Middle frontal gyrus (tissue), 1 donor: ENCODE data around the gene SGSH.

Experiments used
- DNase-seq: peaks from one replicate; pipeline ENCODE4 v3.0.0-alpha.2; 2015; ENCODE audit warnings: low spot score; ENCODE audit errors: extremely low spot score

Gene SGSH

DNA sequence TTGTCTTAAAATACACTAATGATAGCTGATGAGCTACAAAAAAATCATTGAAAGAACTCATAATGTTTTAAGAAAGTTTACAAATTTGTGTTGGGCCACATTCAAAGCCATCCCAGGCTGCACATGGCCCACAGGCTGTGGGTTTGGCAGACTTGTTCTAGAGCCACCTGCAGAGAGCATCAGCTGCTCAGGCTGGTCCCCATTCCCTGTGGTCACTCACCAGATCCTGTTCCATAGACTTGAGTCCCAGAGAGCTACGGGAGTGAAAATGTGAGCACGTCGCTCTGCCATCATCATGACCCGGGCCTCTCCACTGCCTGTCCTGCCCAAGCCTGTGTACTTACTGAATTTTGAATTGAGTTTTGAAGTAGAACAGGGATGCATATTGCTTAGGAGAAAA, 7.0 kb upstream of the SGSH start:
- no peak for DNase-seq

GRCh38 chr17:80225230-80225629, 5.1 kb upstream of the SGSH start:
- no peak for DNase-seq

- DNase-seq: no peak
Observed at GRCh38 chr17:80224683-80225082, 4.5 kb upstream of the SGSH start.

GRCh38 chr17:80223838-80224497, 3.8 kb upstream of the SGSH start:
- no peak for DNase-seq

DNA sequence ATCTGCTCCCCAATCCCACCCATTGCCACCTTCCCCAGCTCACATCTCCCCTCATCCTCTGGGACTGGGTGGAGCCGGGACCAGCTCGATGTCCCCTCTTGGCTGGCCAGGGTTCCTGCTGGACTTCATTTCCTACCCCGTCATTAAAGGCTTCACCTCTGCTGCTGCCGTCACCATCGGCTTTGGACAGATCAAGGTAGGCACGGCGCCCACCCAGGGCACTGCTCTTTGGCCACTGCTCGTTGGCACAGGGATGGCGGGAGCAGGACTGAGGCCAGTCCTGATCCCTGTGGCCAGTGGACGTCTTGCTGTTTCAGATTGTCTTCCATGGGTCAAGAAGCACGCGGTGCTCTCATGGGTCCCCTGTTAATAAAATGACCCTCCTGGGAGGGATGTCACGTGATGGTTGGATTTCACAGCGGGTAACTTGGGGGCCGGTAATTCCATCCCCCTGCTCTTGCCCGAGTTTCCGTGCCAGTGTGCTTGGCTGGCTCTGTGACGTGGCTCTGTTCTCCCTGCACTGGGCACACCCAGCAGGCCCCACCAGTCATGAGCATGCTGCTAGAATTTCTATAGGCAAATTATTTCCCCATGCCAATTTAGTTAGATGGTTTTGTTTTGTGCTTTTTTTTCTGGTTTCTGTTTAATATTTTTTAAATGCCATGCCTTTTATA, 3.1 kb upstream of the SGSH start:
- no peak for DNase-seq

DNA sequence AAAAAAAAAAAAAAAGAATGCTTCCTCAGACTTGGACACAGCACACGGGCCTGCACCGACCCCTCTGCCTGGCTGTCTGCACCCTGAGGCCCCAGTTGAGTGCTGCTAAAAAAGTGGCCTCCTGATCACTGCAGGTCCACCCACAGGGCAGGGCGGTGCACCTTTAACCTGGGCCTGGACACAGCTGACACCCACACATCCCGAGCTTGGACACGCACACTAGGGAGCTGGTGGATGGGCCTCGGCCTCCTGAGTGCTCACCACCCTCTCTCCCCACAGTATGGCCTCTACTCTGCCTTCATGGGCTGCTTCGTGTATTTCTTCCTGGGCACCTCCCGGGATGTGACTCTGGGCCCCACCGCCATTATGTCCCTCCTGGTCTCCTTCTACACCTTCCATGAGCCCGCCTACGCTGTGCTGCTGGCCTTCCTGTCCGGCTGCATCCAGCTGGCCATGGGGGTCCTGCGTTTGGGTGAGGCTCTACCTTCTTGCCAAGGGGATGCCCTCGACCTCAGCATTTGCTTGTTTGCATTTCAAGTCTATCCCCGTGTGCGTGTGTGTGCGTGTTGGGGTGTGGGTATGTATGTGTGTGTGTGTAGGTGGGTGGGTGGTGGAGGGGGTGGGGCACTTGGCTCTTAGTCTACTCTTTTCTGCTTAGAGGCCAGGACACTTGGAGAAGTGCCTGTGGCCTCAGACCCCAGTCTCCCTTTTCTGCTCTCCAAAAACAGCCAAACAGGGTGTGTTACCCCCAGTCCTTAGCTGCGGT, 2.4 kb upstream of the SGSH start:
- DNase-seq: no peak

GRCh38 chr17:80221351-80222105, 1.4 kb upstream of the SGSH start:
- no peak for DNase-seq

- DNase-seq: no peak
Observed at GRCh38 chr17:80220736-80221215, 643 bp upstream of the SGSH start.

DNA sequence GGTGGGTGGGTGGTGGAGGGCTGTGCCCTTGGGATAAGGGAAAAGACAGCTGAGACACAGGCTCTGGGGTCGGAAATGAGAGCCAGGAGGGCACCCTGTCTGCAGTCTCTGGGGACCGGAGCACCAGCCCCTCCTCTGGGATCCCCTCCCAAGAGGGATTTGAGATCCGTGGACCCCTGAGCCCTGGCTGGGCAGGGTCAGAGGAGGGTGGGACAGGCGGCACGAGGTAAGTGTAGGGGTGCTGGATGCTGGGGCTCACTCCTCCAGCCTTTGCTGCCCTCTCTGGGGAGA, 425 bp downstream of the SGSH start:
- DNase-seq: no peak

DNA sequence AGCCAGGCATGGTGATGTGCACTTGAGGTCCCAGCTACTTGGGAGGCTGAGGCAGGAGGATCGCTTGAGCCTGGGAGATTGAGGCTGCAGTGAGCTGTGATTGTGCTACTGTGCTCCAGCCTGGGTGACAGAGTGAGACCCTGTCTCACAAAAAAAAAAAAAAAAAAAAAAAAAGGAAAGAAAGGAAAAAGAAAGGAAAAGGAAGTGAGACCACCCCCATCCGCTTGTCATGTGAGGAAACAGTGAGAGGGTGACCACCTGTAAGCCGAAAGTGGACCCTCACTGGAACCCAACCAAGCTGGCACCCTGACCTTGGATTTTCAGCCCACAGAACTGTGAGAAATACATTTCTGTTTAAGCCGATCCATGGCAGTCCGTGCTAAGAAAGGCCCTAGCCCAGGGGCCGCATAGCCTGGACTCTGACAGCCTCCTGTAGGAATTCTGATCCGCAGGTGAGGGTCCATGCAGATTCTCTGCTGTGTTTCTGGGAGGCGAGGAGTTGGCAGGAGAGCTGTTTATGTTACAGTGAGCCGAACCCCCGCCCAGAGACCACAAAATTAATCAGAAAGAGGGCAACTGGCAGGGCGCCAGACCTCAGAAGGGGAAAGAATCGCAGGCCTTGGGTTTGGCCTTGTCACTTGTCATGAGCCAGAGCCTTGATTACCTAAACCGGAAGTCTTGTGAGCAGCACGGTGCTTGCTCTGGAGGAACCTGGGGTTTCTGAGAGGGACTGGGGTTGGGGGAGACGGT, 945 bp downstream of the SGSH start:
- no peak for DNase-seq

GRCh38 chr17:80218391-80218790, 1.7 kb downstream of the SGSH start:
- no peak for DNase-seq

DNA sequence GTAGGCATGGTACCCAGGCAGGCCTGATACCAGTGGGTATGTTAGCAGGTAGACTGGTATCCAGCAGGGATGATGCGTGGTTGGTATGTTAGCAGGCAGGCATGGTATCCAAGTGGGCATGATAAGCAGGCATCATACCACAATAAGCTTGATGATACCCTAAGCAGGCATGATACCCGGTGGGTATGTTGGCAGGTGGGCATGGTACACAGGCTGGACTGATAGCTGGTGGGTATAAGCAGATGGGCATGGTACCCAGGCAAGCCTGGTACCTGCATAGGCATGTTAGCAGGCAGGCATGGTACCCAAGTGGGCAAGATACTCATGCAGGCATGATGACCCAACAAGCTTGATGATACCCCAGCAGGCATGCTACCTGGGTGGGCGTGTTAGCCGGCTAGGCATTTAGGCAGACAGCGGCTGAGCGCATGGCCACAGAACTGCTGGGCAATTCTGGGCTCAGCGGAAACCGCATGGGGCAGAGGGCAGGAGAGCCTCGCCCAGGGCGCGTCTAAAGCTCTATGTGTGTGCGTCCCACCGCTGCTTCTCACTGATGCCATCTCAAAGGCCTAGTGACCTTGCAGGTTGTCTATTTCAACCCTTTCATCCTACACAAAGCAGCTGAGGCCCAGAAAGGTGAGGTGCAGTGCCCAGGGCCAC, 2.3 kb downstream of the SGSH start:
- no peak for DNase-seq

DNA sequence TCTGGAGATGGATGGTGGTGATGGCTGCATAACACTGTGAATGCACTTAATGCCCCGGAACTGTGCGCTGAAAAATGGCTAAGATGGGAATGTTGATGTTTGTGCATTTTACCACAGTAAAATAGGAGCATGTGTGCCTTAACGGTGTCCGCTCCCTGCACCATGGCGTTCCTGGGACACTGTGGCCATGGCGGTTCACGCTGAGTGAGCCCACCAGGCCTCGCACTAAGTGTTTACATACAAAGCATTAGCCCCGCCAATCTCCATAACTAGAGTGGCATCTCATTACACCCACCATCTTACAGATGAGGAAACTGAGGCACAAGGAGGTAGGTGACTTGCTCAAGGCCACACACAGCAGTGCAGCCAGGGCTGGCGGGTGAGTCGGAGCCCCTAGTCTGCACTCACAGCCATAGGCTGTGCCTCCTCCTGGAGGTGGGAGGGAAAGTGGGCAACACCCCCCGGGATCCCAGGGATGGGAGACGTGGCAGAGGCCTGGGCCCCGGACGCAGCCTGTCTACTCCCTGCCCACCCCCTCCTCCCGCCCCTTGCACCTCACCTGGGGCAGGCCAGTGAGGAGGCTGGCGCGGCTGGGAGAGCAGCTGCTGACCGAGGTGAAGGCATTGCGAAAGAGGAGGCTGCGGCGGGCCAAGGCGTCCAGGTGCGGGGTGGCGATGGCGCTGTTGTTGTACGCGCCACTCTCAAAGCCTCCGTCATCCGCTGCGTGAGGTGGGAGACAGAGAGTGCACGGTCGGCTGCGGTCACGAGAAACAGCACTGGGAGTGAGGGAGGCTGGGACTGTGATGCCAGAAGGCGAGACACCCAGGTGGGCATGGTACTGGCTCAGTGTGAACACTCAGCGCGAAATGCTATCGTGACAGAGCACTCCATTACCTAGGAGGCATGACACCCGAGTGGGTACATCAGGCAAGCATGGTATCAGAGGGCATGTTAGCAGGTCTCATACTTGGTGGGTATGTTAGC, 3.4 kb downstream of the SGSH start:
- DNase-seq: no peak

DNA sequence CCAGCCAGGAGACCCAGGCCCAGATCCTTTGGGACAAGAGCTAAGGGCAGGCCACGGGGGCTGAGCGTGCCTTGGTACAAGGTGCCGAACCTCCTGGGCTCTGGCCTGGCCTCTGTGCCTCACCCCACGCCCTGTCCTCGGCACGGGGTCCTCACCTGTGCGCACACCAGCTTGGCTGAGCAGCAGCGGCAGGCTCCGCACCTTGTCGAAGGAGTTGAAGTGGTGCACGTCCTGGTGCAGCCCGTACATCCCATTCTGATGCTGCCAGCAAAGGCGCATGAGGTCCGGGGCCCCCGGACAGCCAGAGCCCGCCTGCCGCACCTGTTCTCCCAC, 5.3 kb downstream of the SGSH start:
- DNase-seq: no peak

- no peak for DNase-seq
Observed at GRCh38 chr17:80214012-80214877, 5.9 kb downstream of the SGSH start.

GRCh38 chr17:80213643-80213975, 6.5 kb downstream of the SGSH start:
- no peak for DNase-seq

DNA sequence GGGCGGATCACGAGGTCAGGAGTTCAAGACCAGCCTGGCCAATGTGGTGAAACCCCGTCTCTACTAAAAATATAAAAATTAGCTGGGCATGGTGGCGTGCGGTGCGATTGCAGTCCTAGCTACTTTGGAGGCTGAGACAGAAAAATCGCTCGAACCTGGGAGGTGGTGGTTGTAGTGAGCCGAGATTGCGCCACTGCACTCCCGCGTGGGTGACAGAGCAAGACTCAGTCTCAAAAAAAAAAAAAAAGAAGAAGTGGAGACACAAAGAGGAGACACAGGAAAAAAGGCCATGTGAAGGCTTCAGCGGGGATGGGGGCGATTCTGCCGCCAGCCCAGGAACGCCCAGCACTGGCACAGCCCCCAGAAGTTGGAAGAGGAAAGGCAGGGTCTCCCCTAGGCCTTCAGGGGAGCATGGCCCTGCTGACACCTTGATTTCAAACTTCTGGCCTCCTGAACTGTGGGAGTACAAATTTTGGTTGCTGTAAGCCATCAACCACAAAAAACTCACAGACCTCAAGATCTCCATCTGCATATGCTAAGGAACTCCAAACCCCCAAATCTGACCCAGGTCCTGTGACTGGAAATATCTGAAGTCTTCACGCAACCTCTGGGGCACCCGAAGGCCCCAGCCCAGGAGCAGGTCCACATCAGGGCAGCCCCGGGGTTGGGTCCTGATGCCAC, 7.0 kb downstream of the SGSH start:
- no peak for DNase-seq

GRCh38 chr17:80212511-80212910, 7.6 kb downstream of the SGSH start:
- DNase-seq: no peak
